Measurements from ENCODE around the gene PATL2.

DNA sequence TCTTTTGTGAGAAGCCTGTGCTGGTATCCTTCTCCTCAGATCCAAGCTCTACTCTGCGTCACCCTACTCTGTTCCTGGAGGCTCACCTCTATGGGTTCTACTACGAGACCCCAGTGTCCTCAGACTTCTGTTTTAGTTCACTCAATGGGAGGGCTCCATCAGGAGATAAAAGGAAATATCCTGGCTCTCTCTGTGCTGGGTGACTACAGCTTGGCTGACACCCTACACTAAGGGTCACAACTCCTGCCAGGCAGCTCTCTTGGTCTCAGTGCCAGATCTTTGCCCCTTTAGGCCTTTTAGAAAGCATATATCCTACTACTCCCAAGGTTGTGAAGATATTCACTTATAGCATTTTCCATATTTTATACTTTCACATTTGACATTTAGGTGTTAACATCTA lies 94.1 kb downstream of the PATL2 start:
- no peak for TF ChIP-seq POLR2A (IDR thresholded peaks at IDR 0.05)
- TF ChIP-seq, protein P1, sequence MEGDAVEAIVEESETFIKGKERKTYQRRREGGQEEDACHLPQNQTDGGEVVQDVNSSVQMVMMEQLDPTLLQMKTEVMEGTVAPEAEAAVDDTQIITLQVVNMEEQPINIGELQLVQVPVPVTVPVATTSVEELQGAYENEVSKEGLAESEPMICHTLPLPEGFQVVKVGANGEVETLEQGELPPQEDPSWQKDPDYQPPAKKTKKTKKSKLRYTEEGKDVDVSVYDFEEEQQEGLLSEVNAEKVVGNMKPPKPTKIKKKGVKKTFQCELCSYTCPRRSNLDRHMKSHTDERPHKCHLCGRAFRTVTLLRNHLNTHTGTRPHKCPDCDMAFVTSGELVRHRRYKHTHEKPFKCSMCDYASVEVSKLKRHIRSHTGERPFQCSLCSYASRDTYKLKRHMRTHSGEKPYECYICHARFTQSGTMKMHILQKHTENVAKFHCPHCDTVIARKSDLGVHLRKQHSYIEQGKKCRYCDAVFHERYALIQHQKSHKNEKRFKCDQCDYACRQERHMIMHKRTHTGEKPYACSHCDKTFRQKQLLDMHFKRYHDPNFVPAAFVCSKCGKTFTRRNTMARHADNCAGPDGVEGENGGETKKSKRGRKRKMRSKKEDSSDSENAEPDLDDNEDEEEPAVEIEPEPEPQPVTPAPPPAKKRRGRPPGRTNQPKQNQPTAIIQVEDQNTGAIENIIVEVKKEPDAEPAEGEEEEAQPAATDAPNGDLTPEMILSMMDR (IDR thresholded peaks at IDR 0.05), result no peak

All from right lobe of liver (tissue), 4 donors.